C4-2B (cell line): Measurements from ENCODE around the gene CR1L.

ENCODE experiments used
- ZFX ChIP-seq: fragments of 450-650 bp; IDR thresholded peaks from 2 replicates; pipeline ENCODE4 v1.6.1; 2017
- TF ChIP-seq, protein P1 (sequence below): fragments of 450-650 bp; conservative IDR thresholded peaks from 2 replicates; pipeline ENCODE4 v1.5.1; 2017; ENCODE audit warnings: mild to moderate bottlenecking

DNA sequence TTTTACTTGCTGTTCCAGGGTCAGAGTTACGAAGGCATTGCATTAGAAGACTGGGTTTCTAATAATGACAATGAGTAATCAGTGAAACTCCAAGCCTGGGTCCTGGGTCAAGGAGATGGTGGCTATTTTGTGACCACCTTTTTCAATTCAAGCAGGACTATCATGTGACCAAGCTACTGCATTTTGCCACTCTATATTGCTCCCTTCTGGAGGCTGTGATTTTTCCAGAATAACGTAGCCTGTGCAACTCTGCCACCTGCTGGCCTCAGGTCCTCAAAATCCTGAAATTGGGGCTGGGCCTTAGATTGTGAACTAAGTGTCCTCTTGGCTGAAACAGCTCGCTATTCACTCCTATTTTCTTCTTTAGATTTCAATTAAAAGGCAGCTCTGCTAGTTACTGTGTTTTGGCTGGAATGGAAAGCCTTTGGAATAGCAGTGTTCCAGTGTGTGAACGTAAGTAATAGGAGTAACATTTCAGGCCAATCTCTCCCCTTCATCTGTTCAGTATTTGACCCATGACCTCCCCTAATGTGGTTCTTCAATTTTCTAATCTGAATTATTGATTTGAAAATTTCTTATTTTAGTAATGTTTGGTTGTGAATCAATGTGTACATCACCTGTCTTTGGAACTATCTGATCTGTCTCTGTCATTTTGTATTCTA, 54.0 kb downstream of the CR1L start:
- TF ChIP-seq, protein P1, sequence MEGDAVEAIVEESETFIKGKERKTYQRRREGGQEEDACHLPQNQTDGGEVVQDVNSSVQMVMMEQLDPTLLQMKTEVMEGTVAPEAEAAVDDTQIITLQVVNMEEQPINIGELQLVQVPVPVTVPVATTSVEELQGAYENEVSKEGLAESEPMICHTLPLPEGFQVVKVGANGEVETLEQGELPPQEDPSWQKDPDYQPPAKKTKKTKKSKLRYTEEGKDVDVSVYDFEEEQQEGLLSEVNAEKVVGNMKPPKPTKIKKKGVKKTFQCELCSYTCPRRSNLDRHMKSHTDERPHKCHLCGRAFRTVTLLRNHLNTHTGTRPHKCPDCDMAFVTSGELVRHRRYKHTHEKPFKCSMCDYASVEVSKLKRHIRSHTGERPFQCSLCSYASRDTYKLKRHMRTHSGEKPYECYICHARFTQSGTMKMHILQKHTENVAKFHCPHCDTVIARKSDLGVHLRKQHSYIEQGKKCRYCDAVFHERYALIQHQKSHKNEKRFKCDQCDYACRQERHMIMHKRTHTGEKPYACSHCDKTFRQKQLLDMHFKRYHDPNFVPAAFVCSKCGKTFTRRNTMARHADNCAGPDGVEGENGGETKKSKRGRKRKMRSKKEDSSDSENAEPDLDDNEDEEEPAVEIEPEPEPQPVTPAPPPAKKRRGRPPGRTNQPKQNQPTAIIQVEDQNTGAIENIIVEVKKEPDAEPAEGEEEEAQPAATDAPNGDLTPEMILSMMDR, result peak; percentile 87
- no peak for TF ChIP-seq ZFX
